ENCODE measurements around the gene SEMA3C.

Gene SEMA3C

DNA sequence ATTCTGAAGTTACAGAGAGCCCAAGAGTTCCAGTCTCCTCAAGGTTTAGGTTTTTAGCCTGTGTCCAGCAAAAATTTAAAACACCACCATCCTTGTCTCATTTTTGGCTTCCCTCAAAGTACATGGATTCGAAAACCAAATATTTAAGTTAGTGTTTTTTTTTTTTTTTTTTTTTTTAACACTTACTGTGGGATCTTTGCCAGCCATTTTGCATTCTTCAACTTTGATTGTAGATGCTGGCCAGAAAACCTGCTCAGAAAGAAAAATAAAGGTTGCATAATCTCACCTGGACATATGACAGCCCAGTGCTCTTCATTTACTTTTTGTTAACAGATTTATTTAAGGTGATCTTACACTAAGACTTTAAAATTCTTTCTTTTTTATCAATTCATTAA lies 91.6 kb downstream of the SEMA3C start:
- DNase-seq (ENCODE audit: low read depth in 2 of 3, low spot score in 1 of 3) = no peak

DNA sequence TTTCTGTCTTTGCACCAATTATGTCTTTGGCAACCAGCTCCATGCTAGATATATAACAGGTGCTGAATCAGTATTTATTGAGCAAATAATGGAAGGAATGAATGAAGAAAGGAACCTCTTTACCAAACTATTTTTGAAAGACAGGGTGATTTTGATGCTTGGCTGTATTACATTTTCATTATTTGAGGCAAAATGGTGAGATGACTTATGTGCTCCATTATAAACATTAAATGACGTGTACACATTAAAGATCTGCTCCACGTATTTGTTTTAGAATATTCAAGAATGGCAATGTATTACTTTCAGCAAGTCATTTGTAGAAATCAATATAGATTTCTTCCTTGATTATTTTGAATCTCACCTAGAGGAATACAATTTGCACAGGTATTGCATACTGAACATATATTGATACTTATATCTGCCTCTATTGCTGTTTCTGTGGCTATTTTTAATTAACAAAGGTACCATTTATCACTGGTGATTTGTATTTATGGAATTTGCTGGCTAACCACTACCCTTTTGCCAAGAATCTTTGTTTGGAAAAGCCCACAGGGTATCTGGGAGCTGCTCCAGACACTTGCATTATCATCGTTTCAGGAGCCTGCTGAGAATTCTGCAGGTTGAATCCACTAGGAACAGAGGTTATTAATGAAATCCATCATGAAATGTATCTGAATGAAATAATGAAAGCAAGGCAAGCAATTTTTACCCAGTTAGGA lies 92.2 kb downstream of the SEMA3C start:
- DNase-seq (ENCODE audit: low read depth in 2 of 3, low spot score in 1 of 3) = no peak

DNA sequence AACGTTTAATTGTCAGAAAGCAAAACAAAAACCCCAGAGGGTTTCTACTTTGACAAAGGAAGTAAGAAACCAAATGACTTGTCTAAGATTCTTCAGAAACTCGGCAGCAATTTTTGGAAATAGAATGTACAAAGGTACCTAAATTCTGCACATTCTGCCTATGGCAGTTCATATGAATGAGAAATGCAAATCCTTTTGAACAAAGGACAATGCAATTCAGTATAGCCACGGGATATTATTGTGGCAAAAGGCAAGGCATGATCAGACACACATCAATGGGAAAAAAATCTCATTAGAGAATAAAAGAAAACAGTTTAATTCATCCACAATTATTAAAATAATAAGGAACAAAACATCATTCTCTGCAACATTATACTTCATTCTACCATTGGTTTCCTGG lies 93.4 kb downstream of the SEMA3C start:
- DNase-seq (ENCODE audit: low read depth in 2 of 3, low spot score in 1 of 3) = no peak

DNA sequence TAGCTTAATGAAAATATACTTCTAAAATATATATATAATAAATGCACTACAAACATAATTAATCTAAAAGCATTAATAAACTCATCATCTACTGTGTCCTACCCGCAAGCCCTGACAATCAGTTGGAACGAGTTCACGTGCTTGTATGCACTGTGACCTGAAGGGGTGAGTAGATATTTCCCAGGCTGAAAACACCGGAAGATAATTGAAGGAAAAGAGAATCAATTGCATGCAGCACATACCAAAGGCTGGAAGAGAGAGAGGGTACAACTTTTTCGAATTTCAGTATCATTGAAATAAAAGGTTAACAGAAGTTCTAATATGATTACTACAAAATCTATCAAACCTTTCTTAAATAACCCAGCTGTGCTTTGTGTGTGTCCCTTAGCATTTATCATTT lies 94.6 kb downstream of the SEMA3C start:
- DNase-seq (ENCODE audit: low read depth in 2 of 3, low spot score in 1 of 3) = no peak

DNA sequence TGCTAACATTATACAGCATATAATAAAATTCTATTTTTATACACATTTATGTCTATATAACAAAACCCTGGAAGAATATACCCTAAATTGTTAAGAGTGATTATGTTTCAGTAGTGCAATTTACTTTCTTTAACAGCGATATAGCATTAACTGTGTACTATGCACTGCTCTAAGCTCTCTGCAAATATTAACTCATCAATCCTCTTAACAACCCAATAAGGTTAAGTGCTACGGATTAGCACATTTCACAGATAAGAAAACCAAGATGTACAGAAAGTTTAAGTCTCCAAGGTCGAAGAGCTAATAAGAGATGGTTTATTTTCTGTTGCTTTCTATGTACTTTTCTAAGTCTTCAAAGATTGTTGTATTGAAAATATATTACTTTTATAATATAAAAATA lies 95.8 kb downstream of the SEMA3C start:
- no peak for DNase-seq (ENCODE audit: low read depth in 2 of 3, low spot score in 1 of 3)

DNA sequence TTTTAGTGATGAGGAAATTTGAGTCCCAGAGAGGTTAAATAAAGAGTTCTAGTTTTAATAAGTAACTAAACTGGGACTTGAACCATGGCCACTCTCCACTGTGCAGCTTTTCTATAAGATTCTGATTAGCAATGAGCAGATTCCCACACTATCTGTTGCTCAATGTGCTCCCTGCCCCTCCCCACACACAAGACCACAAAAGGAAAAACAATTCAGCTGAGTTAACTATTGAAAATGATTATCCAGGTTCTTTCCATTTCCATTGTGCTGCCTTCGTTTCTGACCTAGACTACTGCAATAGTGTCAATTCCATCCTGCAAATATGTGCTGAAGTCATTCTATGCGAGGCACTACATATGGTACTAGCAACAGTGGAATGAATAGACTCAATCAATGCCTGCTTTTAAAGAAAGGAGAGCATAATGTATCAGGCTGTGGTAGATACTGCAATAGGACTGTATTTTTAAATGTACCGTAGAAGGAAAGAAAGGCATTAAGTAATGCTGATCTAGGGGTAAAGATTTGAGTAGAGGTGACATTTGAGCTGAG lies 97.0 kb downstream of the SEMA3C start:
- no peak for DNase-seq (ENCODE audit: low read depth in 2 of 3, low spot score in 1 of 3)

DNA sequence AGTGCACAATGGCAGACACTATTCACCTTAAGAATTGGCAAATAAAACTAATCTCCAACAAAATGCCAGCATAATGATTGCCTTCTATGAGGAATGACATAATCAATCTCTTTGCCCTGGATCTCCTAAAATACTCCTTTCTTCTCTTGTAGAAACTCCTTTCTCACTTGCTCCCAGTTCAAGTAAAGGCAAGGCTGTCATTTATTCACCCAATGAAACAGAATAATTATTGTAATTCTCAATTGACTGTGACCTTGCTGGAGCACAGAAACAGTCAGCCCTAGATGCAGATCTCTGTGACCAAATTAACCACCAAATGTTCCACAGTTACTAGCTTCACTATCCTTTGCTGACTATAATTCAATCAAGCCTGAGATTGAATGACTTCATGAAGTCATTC lies 99.3 kb downstream of the SEMA3C start:
- DNase-seq (ENCODE audit: low read depth in 2 of 3, low spot score in 1 of 3) = no peak

DNA sequence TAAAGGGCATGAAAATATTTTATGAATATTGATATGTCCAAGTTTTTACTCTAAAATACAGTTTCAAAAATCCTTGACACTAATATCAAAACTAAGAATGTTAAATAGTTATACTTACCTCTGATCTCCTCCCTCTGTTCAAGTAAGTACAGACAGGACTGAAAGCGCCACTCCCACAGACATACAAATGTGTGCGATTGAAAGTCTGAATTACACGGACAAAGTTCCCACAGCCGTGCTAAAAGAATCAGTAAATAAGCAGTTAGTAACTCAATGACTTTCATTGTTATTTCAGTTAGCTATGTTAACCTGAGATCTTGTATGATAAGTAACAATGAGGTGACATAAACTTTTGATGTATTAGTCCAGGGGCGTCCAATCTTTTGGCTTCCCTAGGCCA lies 100.7 kb downstream of the SEMA3C start:
- no peak for DNase-seq (ENCODE audit: low read depth in 2 of 3, low spot score in 1 of 3)

DNA sequence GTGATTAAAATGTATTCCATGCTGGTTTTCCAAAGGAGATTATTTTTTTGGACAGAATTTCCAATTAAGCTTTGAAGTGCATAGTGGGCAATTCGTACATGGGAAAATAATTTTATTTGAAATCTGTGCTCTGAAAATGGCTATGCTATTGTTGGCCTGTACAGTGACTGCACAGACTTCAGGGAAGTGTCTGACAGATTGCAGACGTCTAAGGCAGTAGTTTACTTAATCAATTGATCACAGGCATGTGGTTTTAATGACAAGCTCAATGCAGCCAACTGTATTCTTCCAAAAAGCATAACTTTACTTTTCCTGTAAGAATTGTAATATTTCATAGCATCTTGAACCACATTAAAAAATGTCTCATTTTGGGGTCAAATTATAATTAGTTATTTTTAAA lies 102.0 kb downstream of the SEMA3C start:
- DNase-seq (ENCODE audit: low read depth in 2 of 3, low spot score in 1 of 3) = no peak

DNA sequence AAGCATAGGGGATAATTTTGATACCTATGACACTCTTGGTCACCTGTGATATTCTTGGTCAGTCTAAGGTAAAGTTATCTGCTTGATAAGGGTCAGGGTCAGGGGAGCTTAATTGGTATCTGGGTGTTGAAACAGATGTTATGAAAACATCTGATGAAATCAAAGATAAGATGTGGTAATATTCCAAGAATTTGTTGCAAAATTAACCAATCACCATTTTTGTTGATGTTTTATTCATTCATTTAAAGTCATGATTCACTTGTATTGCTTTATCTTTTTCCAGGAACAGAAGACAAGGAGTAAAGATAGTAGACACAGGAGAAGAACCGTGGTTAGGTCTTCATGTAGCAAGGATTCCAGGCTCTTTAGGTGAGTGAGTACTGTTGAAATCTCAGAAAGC lies 103.1 kb downstream of the SEMA3C start:
- DNase-seq (ENCODE audit: low read depth in 2 of 3, low spot score in 1 of 3) = no peak

DNA sequence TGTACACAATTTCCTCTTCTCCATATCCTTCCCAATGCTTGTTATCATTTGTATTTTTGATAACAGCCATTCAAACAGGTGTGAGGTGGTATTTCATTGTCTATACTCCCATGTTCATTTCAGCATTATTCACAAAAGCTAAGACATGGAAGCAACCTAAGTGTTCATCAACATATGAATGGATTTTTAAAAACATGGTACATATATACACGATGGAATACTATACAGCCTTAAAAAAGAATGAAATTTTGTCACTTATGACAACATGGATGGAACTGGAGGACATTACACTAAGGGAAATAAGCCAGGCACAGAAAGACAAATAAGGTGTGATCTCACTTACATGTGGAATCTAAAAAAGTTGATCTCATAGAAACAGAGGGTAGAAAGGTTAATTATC lies 109.3 kb downstream of the SEMA3C start:
- DNase-seq (ENCODE audit: low read depth in 2 of 3, low spot score in 1 of 3) = no peak

DNA sequence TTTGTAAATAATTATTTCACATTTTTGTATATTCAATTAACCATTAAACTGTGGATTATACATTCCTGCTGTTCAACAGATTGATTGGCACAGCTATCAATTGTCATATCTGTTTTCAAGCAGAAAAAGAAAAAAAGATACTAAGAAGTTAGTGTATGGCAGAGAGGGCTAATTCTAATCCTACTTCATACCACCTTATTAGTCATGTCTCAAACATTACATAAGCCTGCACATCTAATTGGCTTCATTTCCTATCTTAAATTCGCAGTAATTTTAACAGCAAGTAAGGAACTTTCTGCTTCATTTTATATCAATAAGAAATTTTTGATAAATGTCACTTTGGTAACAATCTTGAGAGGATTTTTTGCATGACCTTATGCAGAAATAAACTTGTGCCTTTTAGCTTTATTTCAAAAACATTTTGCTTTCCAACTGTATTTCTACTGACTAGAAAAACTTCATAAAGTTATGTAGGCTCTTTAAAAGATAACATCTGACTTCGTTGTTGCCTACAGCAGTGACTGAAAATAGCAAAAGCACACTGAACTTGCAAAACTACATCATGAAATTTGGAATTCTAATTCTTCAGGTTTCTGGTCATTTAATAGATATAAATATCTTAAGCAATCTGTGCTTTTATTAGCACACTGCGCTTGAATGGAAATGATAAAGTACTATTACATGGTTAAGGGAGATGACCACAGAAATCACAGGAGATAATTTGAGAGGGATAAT lies 111.5 kb downstream of the SEMA3C start:
- DNase-seq (ENCODE audit: low read depth in 2 of 3, low spot score in 1 of 3) = no peak

DNA sequence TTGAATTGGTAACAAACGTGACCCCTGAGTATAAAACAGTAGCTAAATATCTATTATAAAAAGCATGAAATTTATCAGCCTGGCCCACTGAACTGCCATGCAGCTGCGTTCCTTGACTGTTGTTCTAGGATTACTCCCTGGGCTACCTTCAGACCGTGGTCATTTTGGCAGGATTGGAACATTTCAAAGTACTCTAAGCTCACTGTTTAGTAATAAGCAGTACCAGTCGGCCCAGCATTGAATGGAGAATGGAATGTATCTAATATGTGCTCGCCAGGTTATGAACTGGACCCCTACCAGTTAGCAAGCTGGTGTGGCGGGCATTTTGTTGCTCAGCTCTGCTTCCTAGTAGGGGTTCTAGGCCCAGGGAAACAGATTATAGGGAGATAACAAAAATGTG lies 112.2 kb downstream of the SEMA3C start:
- DNase-seq (ENCODE audit: low read depth in 2 of 3, low spot score in 1 of 3) = no peak

DNA sequence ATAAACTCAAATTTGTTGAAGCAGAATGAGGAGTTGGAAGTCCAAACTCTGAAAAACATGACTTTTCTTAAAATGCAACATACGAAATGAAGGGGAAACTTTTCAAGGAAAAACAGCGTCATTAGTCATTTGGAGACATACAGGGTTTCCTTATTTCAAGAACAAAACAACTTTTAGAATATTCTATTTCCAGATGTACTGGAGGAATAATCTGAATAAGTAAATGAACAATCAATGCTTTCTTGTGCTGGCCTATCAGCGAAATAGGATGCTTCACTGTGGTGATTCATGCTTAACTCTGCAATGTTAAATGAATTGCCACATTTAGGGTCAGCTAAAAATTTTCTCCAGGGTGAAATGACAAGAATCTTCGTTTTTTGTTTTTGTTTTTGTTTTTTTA lies 114.3 kb downstream of the SEMA3C start:
- DNase-seq (ENCODE audit: low read depth in 2 of 3, low spot score in 1 of 3) = no peak

DNA sequence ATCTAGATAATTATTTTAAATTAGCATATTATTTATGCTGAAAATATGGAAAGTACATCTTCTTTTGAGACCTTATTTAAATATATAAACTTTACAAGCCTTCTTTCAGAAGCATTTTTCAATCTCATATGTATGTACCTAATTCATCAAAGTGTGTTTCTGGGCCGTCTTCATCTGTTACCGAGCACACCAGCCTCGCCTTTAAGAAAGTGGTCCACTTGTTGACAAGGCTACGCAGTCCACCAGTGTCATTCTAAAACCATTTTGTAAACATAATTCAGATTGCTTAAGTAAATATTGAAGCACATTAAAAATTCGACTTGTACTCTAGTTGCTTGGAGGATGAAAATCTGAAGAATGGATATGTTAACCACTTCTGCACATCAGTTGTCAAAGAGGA lies 116.3 kb downstream of the SEMA3C start:
- no peak for DNase-seq (ENCODE audit: low read depth in 2 of 3, low spot score in 1 of 3)

DNA sequence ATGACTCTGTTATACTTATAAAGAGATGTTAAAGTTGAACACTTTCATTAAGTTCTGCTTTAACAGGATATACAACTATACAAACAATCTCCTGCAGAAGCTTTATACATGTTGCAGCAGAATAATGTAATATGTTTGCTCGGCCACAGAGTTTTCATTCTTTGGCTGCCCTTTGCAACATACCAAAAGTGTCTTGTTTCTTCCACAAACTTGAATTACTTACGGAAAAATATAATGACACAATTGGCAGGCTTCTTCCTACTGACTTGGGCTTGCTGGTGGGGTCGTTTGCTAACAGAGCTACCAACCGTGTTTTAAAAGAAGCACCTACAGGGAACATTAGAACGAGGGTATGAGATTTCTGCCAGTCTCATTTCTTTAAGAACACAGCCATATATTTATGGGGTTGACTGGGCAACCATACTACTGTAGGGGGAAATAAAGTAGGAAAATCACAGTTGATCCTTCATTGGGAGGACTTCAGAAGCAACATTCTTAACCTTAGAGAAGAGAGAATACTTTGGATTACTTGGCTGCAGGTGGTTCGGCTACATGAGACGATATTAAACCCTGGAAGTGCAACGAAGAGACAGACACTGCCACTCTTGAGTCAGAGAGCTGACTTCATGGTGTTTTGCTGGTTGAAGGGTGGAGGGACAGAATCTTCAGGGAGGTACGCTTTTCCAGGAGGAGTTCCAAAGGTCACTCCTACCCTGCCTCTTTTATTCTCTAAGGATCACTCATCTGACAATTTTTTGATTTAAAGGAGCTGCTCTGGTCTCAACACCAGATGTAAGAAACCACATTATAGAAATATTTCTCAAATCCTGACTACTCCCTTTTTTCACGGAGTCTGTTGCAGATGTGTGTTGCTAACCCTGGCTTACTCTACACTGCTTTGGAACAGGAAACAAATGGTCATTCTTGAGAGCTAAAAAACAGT lies 123.9 kb downstream of the SEMA3C start:
- no peak for DNase-seq (ENCODE audit: low read depth in 2 of 3, low spot score in 1 of 3)

DNA sequence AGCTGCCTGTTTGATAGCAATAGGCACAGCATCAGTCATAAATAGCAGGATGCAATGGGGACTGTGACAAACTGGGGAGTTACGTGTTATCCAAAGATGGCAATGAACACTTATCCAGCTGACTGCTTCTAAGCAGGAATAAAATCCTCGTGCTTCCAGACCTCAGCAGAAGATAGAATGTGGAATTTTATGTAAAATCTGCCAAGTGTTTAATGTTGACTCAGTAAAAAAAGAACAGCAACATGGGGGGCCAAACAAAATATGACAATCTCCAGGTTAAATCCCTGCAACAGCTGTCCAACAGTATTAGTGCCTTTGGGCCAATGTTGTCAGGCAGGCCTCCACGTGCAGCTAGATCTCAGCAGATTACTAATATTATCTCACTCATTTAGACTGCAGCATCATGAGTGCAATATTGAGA lies 127.3 kb downstream of the SEMA3C start:
- no peak for DNase-seq (ENCODE audit: low read depth in 2 of 3, low spot score in 1 of 3)

DNA sequence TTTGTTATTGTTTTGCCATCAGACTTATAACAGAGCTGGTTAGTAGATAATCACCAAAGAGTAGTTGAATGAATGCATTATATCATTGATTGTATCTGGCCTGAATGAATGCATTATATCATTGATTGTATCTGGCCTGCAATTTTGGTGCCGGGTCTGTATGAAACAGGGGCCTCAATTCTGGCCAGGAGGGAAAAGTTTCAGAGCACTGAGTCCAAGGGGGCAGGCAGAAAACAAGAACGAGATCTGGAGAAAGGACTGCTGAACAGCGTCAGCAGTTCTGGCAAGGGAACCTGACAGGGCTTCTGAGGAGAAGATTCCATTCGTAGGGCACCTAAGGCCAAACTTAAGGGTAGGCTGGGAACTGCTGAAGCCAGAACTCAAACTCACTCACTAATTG lies 128.0 kb downstream of the SEMA3C start:
- no peak for DNase-seq (ENCODE audit: low read depth in 2 of 3, low spot score in 1 of 3)

DNA sequence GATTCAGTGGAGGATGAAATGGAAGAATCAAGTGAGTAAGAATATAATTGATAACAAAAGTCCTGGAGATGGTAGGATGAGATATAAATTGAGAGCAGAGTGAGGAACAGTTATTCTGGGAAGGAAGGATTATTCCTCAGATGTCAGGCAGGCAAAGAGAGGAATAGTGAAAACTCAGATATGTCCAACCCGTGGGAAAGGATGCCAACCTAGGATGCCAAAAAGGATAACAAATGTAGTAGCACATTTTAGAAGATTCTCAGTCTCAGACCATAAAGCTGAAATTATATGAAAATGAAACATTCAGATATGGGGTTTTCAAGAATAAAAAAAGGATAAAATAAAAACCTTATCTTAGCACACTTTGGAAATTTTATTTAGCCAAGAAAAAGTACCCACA lies 131.1 kb downstream of the SEMA3C start:
- DNase-seq (ENCODE audit: low read depth in 2 of 3, low spot score in 1 of 3) = no peak

DNA sequence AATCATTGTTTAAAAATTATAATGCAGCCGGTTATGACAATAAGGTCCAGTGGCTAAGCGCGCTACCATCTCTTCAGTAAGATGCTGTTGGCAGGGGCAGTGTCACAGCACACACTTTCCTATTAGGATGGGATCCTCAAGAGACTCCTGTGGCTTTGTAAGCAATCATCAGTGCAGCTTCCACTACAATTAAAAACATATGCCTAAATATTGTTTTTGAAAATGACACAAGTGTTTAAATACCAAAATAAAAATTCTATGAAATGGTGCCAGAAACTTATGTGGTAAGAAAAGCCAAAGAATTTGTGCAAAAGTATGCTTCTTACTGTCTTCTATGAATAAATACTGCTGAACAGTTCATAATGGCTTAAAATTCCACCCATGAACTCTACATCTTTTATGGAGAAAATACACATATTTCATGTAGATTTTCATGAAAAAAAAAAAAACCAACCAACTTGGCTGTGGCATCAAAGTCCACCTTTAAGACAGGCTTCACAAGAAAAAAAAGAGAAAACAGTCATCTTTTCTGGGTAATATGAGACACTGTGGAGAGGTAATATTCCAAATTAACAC lies 132.8 kb downstream of the SEMA3C start:
- no peak for DNase-seq (ENCODE audit: low read depth in 2 of 3, low spot score in 1 of 3)

DNA sequence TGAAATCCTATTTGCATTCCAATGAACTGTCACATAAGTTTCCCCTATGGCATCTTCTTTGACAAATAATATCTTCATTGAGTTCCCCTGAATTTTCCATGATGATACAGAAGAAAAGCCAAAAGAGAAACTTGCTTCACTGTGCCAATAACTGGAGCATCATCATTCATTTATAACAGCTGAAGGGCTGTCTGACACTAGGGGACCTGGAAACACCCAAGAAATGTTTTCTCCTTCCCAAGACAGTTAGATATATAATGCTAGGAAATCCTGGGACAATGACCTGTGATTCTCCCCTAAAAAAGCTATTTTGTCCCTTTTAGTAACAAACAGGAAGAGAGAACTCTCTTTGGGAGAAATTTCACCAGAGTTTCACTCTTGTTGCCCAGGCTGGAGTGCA lies 133.6 kb downstream of the SEMA3C start:
- no peak for DNase-seq (ENCODE audit: low read depth in 2 of 3, low spot score in 1 of 3)

Data from stimulated activated CD4-positive, alpha-beta T cell treated with anti-CD3 and anti-CD28 coated beads, Interleukin-12 subunit alpha, Interleukin-12 subunit beta, amount 100 ng/mL, for 48 hours (primary cell).